ENCODE data around the gene BCL2L13.

GRCh38 chr22:17656870-17657395 is 18.4 kb downstream of the BCL2L13 start:
- TF ChIP-seq TARDBP (IDR thresholded peaks at IDR 0.05) (no peak), ZNF384 (IDR thresholded peaks at IDR 0.05) (no peak), ARNT (IDR thresholded peaks at IDR 0.05) (no peak), FOXM1 (IDR thresholded peaks at IDR 0.05; ENCODE audit: borderline replicate concordance) (no peak)

Measured in HEK293T (cell line).